K562 (cell line): ENCODE measurements around the gene ASGR2. TPM values are rescaled to one million over a fixed set of nuclear protein-coding genes. Genes with fewer than 3 reads are reported as not detected.

Source experiments
- ATAC-seq: fragments of 200-7000 bp; cut with Tn5 transposase; 3 replicates; pipeline ENCODE4 v1.9.1; 2020; ENCODE audit warnings: moderate library complexity
- BruUV-seq: library from RNA; stranded (reverse); fragments of 400-500 nt; replicated peaks from 2 replicates; lab custom pipeline; 2021; lab: Mats Ljungman, UMichigan
- CTCF ChIA-PET: fragments of 300-600 bp; formaldehyde crosslinking; extraction: SDS; loops from one replicate; lab custom pipeline; 2021; ENCODE audit warnings: low intra/inter-chr PET ratio; lab: Yijun Ruan, JAX
- POLR2A ChIA-PET: fragments of 300-600, 350-650 bp; sonication (Branson Sonifier 250); formaldehyde crosslinking; extraction: SDS; loops from one replicate; lab custom pipeline; 2021; ENCODE audit warnings: antibody characterized with exemption, inconsistent platforms; lab: Yijun Ruan, JAX
- DNase-seq, 4 experiments: peaks; one replicate each; pipeline versions ENCODE4 v3.0.0 to v3.0.0-alpha.2; 2011 to 2018; ENCODE audit warnings: low spot score in 3 of 4, mixed read lengths in 3 of 4; ENCODE audit errors: extremely low read depth in 1 of 4
- FAIRE-seq: peaks from 2 replicates; lab custom pipeline; 2011; peaks lifted over from hg19 to GRCh38; lab: Jason Lieb, UNC
- H2AFZ ChIP-seq: 2 replicates; pipeline ENCODE4 v1.6.0; 2011; ENCODE audit warnings: low read depth, low read length, control low read depth, inconsistent platforms
- H3K27ac ChIP-seq: fragments of 200-600 bp; 3 replicates; pipeline ENCODE4 v1.8.0; 2011; ENCODE audit warnings: low read depth, mild to moderate bottlenecking, control low read depth, inconsistent platforms, low read length, moderate library complexity, mixed read lengths; ENCODE audit errors: extremely low read depth
- H3K27me3 ChIP-seq, 2 experiments: fragments of 300-600 bp in 1 of 2; 2 replicates in 1 of 2; 3 replicates in 1 of 2; pipeline versions ENCODE4 v1.6.0 to v1.8.0; 2011; ENCODE audit warnings: inconsistent platforms in 2 of 2, low read length in 2 of 2, mild to moderate bottlenecking in 1 of 2, mixed read lengths in 1 of 2, moderate library complexity in 1 of 2; ENCODE audit not compliant: control insufficient read depth in 2 of 2, insufficient read depth in 2 of 2
- H3K36me3 ChIP-seq: fragments of 300-600 bp; 3 replicates; pipeline ENCODE4 v1.8.0; 2011; ENCODE audit warnings: mild to moderate bottlenecking, low read length, inconsistent platforms; ENCODE audit not compliant: control insufficient read depth, insufficient read depth
- H3K4me1 ChIP-seq, 2 experiments: fragments of 200-600 bp in 1 of 2; replicated peaks in 1 of 2; 2 replicates in 1 of 2; 3 replicates in 1 of 2; pipeline versions ENCODE4 v1.5.1 to v1.8.0; 2011; ENCODE audit warnings: inconsistent platforms in 2 of 2, low read length in 2 of 2, mild to moderate bottlenecking in 1 of 2, mixed read lengths in 1 of 2, moderate library complexity in 1 of 2; ENCODE audit not compliant: control insufficient read depth in 2 of 2, insufficient read depth in 2 of 2
- H3K4me2 ChIP-seq: 2 replicates; pipeline ENCODE4 v1.6.1; 2011; ENCODE audit warnings: low read length, control low read depth, inconsistent platforms, mixed read lengths; ENCODE audit not compliant: insufficient read depth
- H3K4me3 ChIP-seq: fragments of 200-600 bp; sonication (generic), shearing (Covaris generic); 2 replicates; pipeline ENCODE4 v1.5.1; 2016; ENCODE audit warnings: control low read depth, inconsistent platforms
- H3K79me2 ChIP-seq: fragments of 200-600 bp; 3 replicates; pipeline ENCODE4 v1.8.0; 2011; ENCODE audit warnings: low read length, inconsistent platforms; ENCODE audit not compliant: control insufficient read depth, insufficient read depth
- H3K9ac ChIP-seq, 2 experiments: 2 replicates each; pipeline versions ENCODE4 v1.6.0 to v1.6.1; 2011; ENCODE audit warnings: low read depth in 2 of 2, low read length in 2 of 2, control low read depth in 1 of 2, inconsistent platforms in 1 of 2, mild to moderate bottlenecking in 1 of 2, mixed read lengths in 1 of 2; ENCODE audit not compliant: insufficient read depth in 1 of 2
- H3K9me1 ChIP-seq: one replicate; pipeline ENCODE4 v1.6.0; 2011; ENCODE audit warnings: inconsistent platforms, mild to moderate bottlenecking, low read length, moderate library complexity; ENCODE audit not compliant: control insufficient read depth, insufficient read depth
- H3K9me3 ChIP-seq: replicated peaks from 2 replicates; pipeline ENCODE4 v1.5.1; 2011; ENCODE audit warnings: low read depth, low read length, inconsistent platforms; ENCODE audit not compliant: control insufficient read depth, insufficient read depth
- H4K20me1 ChIP-seq: replicated peaks from 2 replicates; pipeline ENCODE4 v1.6.1; 2011; ENCODE audit warnings: low read length, inconsistent platforms, mixed read lengths; ENCODE audit not compliant: control insufficient read depth, insufficient read depth
- CGGBP1 ChIP-seq: fragments of 250-450 bp; sonication (Bioruptor Pico); IDR thresholded peaks from 2 replicates; pipeline ENCODE4 v1.9.0; 2021; ENCODE audit warnings: mild to moderate bottlenecking
- DNMT1 ChIP-seq: fragments of 450-650 bp; IDR thresholded peaks from 2 replicates; pipeline ENCODE4 v1.6.1; 2016; ENCODE audit warnings: antibody characterized with exemption, mild to moderate bottlenecking
- E2F6 ChIP-seq, 2 experiments: IDR thresholded peaks; 2 replicates each; pipeline ENCODE4 v1.6.1; 2011; ENCODE audit warnings: borderline replicate concordance in 1 of 2, control low read depth in 1 of 2, low read depth in 1 of 2, low read length in 1 of 2, mild to moderate bottlenecking in 1 of 2, mixed read lengths in 1 of 2, moderate library complexity in 1 of 2; ENCODE audit not compliant: insufficient read depth in 1 of 2, insufficient read length in 1 of 2, poor library complexity in 1 of 2, severe bottlenecking in 1 of 2; ENCODE audit errors: extremely low read depth in 1 of 2
- ZBTB11 ChIP-seq, 3 experiments: fragments of 200-800 bp in 1 of 3; fragments of 250-450 bp in 1 of 3; fragments of 450-650 bp in 1 of 3; sonication (Bioruptor Pico) in 1 of 3; sonication (Bioruptor generic) in 1 of 3; formaldehyde crosslinking in 1 of 3; IDR thresholded peaks; 2 replicates each; pipeline versions ENCODE4 v1.6.1 to v1.8.0; 2016 to 2022; ENCODE audit warnings: mild to moderate bottlenecking in 2 of 3, missing genetic modification characterization in 2 of 3, missing compliant biosample characterization in 1 of 3, moderate library complexity in 1 of 3
- WGBS: fragments of 100-300 bp; shearing (Covaris generic); methylation state at CpG from one replicate; pipeline ENCODE4 v1.1.6; 2016; ENCODE audit warnings: low coverage, mixed read lengths; ENCODE audit not compliant: insufficient coverage; ENCODE audit errors: missing lambda C conversion rate; 5-methylcytosine and 5-hydroxymethylcytosine counted together
- in situ Hi-C: fragments of 300-500 bp; cut with MboI; formaldehyde crosslinking; loops from 4 replicates; pipeline ENCODE4 v1.15.0; 2018; ENCODE audit warnings: inconsistent platforms, mixed read lengths
- intact Hi-C: fragments of 100-400 bp; cut with micrococcal nuclease; formaldehyde crosslinking; loops from 2 replicates; pipeline ENCODE4 v1.14.2; 2022
- polyA plus RNA-seq, 8 experiments: library from polyadenylated mRNA; depleted of rRNA in 4 of 8; stranded (reverse) in 5 of 8; unstranded in 3 of 8; fragments of >200 nt; fragmentation: Nextera tagmentation in 2 of 8; fragmentation: Illumina TruSeq in 1 of 8; extraction: Ambion mirVana in 2 of 8; extraction: Trizol in 1 of 8; gene quantifications; 2 replicates each; pipeline versions ENCODE4 v1.2.1 to v1.2.3, GENCODE V29; 2011 to 2014; ENCODE audit warnings: inconsistent platforms in 1 of 8, missing spikeins in 1 of 8
- total RNA-seq, 7 experiments: library from RNA; depleted of rRNA in 6 of 7; stranded (reverse); fragments of >200 nt in 6 of 7; fragmentation: Illumina TruSeq in 2 of 7; extraction: Trizol in 2 of 7; gene quantifications; 2 replicates each; pipeline versions ENCODE4 v1.2.1 to v1.2.3, GENCODE V29; 2011 to 2021; ENCODE audit warnings: low replicate concordance in 1 of 7

The ASGR2 gene
- total and polyA plus RNA-seq, 9 of the 15 experiments (the other 6 are each of a cell fraction or from before 2014, with no cell fraction given): not detected

GRCh38 chr17:7129311-7129710 is 14.7 kb upstream of the ASGR2 start:
- Histone ChIP-seq H3K9me1 (no peaks in the 10 kb centered on the region), H3K9me3 (no peaks in the 10 kb centered on the region), H3K27ac (no peak overlapping the region), H3K79me2 (no peaks in the 10 kb centered on the region), H3K9ac (no peak overlapping the region), H3K4me2 (no peak overlapping the region), H3K4me1 (peaks cover 0 to 8% of the 10 kb centered on the region in 2 experiments; a peak in 2 of 5 replicates), H3K4me3 (no peak overlapping the region), H3K36me3 (no peaks in the 10 kb centered on the region), H3K27me3 (peaks cover 0 to 12% of the 10 kb centered on the region in 2 experiments; a peak in 2 of 5 replicates), H4K20me1 (no peaks in the 10 kb centered on the region), H2AFZ (no peak overlapping the region)
- 0% methylated on average over 4 of the region's 8 CpGs for WGBS
- ChIA-PET POLR2A (no interaction called here), CTCF (no interaction called here)
- ATAC-seq (no peak), DNase-seq (no peak), FAIRE-seq (no peak)
- TF ChIP-seq ZBTB11 (CRISPR knock-in tag; IDR thresholded peaks at IDR 0.05) (no peak), CGGBP1 (CRISPR knock-in tag) (no peak), DNMT1 (no peak), E2F6 (IDR thresholded peaks at IDR 0.05; ENCODE audit: borderline replicate concordance in 1 of 2, extremely low read depth in 1 of 2, insufficient read depth in 1 of 2, insufficient read length in 1 of 2, low read depth in 1 of 2, low read length in 1 of 2, poor library complexity in 1 of 2, severe bottlenecking in 1 of 2) (no peak)
- no TSS peak for BruUV-seq
- in situ Hi-C loops (no loop called here), intact Hi-C loops (no loop called here)
